Astrocyte (in vitro differentiated cells and primary cell): ENCODE results near the gene PRXL2B. TPM values are rescaled to one million over a fixed set of nuclear protein-coding genes. Genes with fewer than 3 reads are reported as not detected.
"Not testable (repeated sequence)": the region's sequence is repeated elsewhere in the genome, so short reads cannot be mapped to it uniquely, and the experiment has no call there.

ENCODE experiments used
- DNase-seq: peaks from one replicate; pipeline ENCODE4 v3.0.0-alpha.2; 2010; ENCODE audit warnings: low read depth
- FAIRE-seq: peaks from 2 replicates; lab custom pipeline; 2011; peaks lifted over from hg19 to GRCh38; lab: Jason Lieb, UNC
- H2AFZ ChIP-seq: 2 replicates; pipeline ENCODE4 v1.6.0; 2012; ENCODE audit warnings: low read depth, low read length, inconsistent platforms
- H3K27ac ChIP-seq: 2 replicates; pipeline ENCODE4 v1.5.1; 2011; ENCODE audit warnings: low read depth, low read length, inconsistent platforms
- H3K27me3 ChIP-seq: 2 replicates; pipeline ENCODE4 v1.6.0; 2011; ENCODE audit warnings: low read length, inconsistent platforms; ENCODE audit not compliant: insufficient read depth
- H3K36me3 ChIP-seq: 2 replicates; pipeline ENCODE4 v1.5.1; 2011; ENCODE audit warnings: low read length, inconsistent platforms; ENCODE audit not compliant: insufficient read depth
- H3K4me1 ChIP-seq: 2 replicates; pipeline ENCODE4 v1.5.1; 2011; ENCODE audit warnings: low read length, inconsistent platforms; ENCODE audit not compliant: insufficient read depth
- H3K4me2 ChIP-seq: 2 replicates; pipeline ENCODE4 v1.6.0; 2012; ENCODE audit warnings: low read length, inconsistent platforms
- H3K4me3 ChIP-seq: 2 replicates; pipeline ENCODE4 v1.5.1; 2011; ENCODE audit warnings: low read depth, mild to moderate bottlenecking, low read length, inconsistent platforms; ENCODE audit not compliant: insufficient read depth
- H3K79me2 ChIP-seq: 2 replicates; pipeline ENCODE4 v1.6.0; 2012; ENCODE audit warnings: mild to moderate bottlenecking, low read length, inconsistent platforms; ENCODE audit not compliant: insufficient read depth
- H3K9ac ChIP-seq: 2 replicates; pipeline ENCODE4 v1.6.0; 2012; ENCODE audit warnings: mild to moderate bottlenecking, low read length, inconsistent platforms
- H3K9me3 ChIP-seq: 2 replicates; pipeline ENCODE4 v1.5.1; 2012; ENCODE audit warnings: low read depth, mild to moderate bottlenecking, low read length, inconsistent platforms; ENCODE audit not compliant: insufficient read depth
- H4K20me1 ChIP-seq: 2 replicates; pipeline ENCODE4 v1.6.0; 2012; ENCODE audit warnings: low read length, inconsistent platforms; ENCODE audit not compliant: insufficient read depth
- H3K27ac Mint-ChIP-seq: one replicate; pipeline ENCODE4 v1.8.0; 2021; ENCODE audit warnings: mild to moderate bottlenecking, mixed read lengths; ENCODE audit not compliant: unreplicated experiment
- H3K27me3 Mint-ChIP-seq: one replicate; pipeline ENCODE4 v1.8.0; 2021; ENCODE audit warnings: low read depth, mixed read lengths; ENCODE audit not compliant: unreplicated experiment
- H3K36me3 Mint-ChIP-seq: one replicate; pipeline ENCODE4 v1.8.0; 2021; ENCODE audit warnings: low read depth, mixed read lengths; ENCODE audit not compliant: unreplicated experiment
- H3K4me1 Mint-ChIP-seq: one replicate; pipeline ENCODE4 v1.8.0; 2021; ENCODE audit warnings: low read depth, mixed read lengths; ENCODE audit not compliant: unreplicated experiment
- H3K4me3 Mint-ChIP-seq: one replicate; pipeline ENCODE4 v1.8.0; 2021; ENCODE audit warnings: mild to moderate bottlenecking, moderate library complexity, mixed read lengths; ENCODE audit not compliant: unreplicated experiment
- H3K9me3 Mint-ChIP-seq: one replicate; pipeline ENCODE4 v1.8.0; 2021; ENCODE audit warnings: mild to moderate bottlenecking, mixed read lengths; ENCODE audit not compliant: unreplicated experiment
- CTCF ChIP-seq: IDR thresholded peaks from 2 replicates; pipeline ENCODE4 v1.5.1; 2011; ENCODE audit warnings: low read depth, mild to moderate bottlenecking, inconsistent platforms, low read length, moderate library complexity; ENCODE audit not compliant: insufficient read depth
- EZH2 ChIP-seq: IDR thresholded peaks from 2 replicates; pipeline ENCODE4 v1.6.1; 2012; ENCODE audit warnings: mild to moderate bottlenecking, low read length, inconsistent platforms; ENCODE audit not compliant: insufficient read depth
- total RNA-seq: library from RNA; stranded (reverse); gene quantifications from 2 replicates; pipeline ENCODE4 v1.2.1, GENCODE V29; 2021

Gene PRXL2B
- total RNA-seq, 1 donor from 2014 or later = 19.2 TPM

- no peak overlapping the region for H3K9ac ChIP-seq
- H3K4me1 ChIP-seq = no peaks in the 10 kb centered on the region
- H3K9me3 Mint-ChIP-seq = peaks cover 4% of the 10 kb centered on the region
- TF ChIP-seq EZH2 (no peak), CTCF (no peak)
- no peak overlapping the region for H3K4me2 ChIP-seq
- H2AFZ ChIP-seq = no peak overlapping the region
- no peaks in the 10 kb centered on the region for H3K36me3 Mint-ChIP-seq
- H3K27me3 ChIP-seq = no peaks in the 10 kb centered on the region
- no peak overlapping the region for H3K4me3 ChIP-seq
- H3K27ac ChIP-seq = no peak overlapping the region
- peaks cover 5% of the 10 kb centered on the region for H3K4me1 Mint-ChIP-seq
- no peaks in the 10 kb centered on the region for H3K79me2 ChIP-seq
- H3K4me3 Mint-ChIP-seq = no peak overlapping the region
- H3K27ac Mint-ChIP-seq = no peak overlapping the region
- DNase-seq = no peak
- peaks cover 33% of the 10 kb centered on the region for H3K27me3 Mint-ChIP-seq
- no peaks in the 10 kb centered on the region for H3K36me3 ChIP-seq
- no peaks in the 10 kb centered on the region for H3K9me3 ChIP-seq
- no peaks in the 10 kb centered on the region for H4K20me1 ChIP-seq
- FAIRE-seq = no peak
Observed at GRCh38 chr1:2569060-2569459, 17.5 kb upstream of the PRXL2B start.

GRCh38 chr1:2569703-2570102 lies 16.9 kb upstream of the PRXL2B start:
- peaks cover 33% of the 10 kb centered on the region for H3K27me3 Mint-ChIP-seq
- not testable (repeated sequence) for H3K79me2 ChIP-seq, H3K36me3 Mint-ChIP-seq, H3K4me2 ChIP-seq, H3K9me3 Mint-ChIP-seq, H3K4me1 ChIP-seq, DNase-seq, H3K9ac ChIP-seq, H3K4me3 ChIP-seq, H3K4me1 Mint-ChIP-seq, H4K20me1 ChIP-seq, H3K27ac ChIP-seq, FAIRE-seq, H3K4me3 Mint-ChIP-seq, H3K27me3 ChIP-seq, H2AFZ ChIP-seq, H3K9me3 ChIP-seq, H3K27ac Mint-ChIP-seq, H3K36me3 ChIP-seq

GRCh38 chr1:2570332-2570731 lies 16.2 kb upstream of the PRXL2B start:
- H3K4me3 ChIP-seq = no peak overlapping the region
- no peaks in the 10 kb centered on the region for H3K4me1 ChIP-seq
- H3K9ac ChIP-seq = no peak overlapping the region
- H3K27ac ChIP-seq = no peak overlapping the region
- no peak overlapping the region for H3K4me2 ChIP-seq
- H3K27me3 Mint-ChIP-seq = peaks cover 31% of the 10 kb centered on the region
- no peaks in the 10 kb centered on the region for H4K20me1 ChIP-seq
- peaks cover 5% of the 10 kb centered on the region for H3K4me1 Mint-ChIP-seq
- H3K27ac Mint-ChIP-seq = no peak overlapping the region
- H3K27me3 ChIP-seq = no peaks in the 10 kb centered on the region
- no peak for DNase-seq
- peaks cover 4% of the 10 kb centered on the region for H3K9me3 Mint-ChIP-seq
- FAIRE-seq = no peak
- H3K4me3 Mint-ChIP-seq = no peak overlapping the region
- H3K79me2 ChIP-seq = no peaks in the 10 kb centered on the region
- no peaks in the 10 kb centered on the region for H3K36me3 Mint-ChIP-seq
- H3K9me3 ChIP-seq = no peaks in the 10 kb centered on the region
- H3K36me3 ChIP-seq = no peaks in the 10 kb centered on the region
- TF ChIP-seq CTCF (no peak), EZH2 (no peak)
- H2AFZ ChIP-seq = no peak overlapping the region
